Kidney capillary endothelial cell (primary cell): Measurements from ENCODE around the gene FBXO42.
"Not testable (repeated sequence)": the region's sequence is repeated elsewhere in the genome, so short reads cannot be mapped to it uniquely, and the experiment has no call there.

Experiments
- DNase-seq: peaks from one replicate; pipeline ENCODE4 v3.0.0-alpha.2; 2018; ENCODE audit warnings: low spot score

FBXO42 gene

GRCh38 chr1:16218014-16218673, 134.1 kb downstream of the FBXO42 start:
- DNase-seq = no peak

- peak; percentile 90 for DNase-seq
These were observed 135.1 kb downstream of the FBXO42 start for GRCh38 chr1:16217061-16217785.

- peak; percentile 75 for DNase-seq
These were observed 136.2 kb downstream of the FBXO42 start for GRCh38 chr1:16215882-16216753.

GRCh38 chr1:16215240-16215639, 137.0 kb downstream of the FBXO42 start:
- not testable (repeated sequence) for DNase-seq

GRCh38 chr1:16213544-16213943, 138.7 kb downstream of the FBXO42 start:
- not testable (repeated sequence) for DNase-seq

- DNase-seq = no peak
These were observed 139.3 kb downstream of the FBXO42 start for GRCh38 chr1:16213013-16213412.

- DNase-seq = no peak
These were observed 139.9 kb downstream of the FBXO42 start, which contains the start of gene ARHGEF19 for GRCh38 chr1:16212251-16212961. Gene ARHGEF19, minus strand, starts transcription at chr1:16212652. Its CDS starts 3,598 bp downstream, at chr1:16209054.

GRCh38 chr1:16211824-16212223, 140.5 kb downstream of the FBXO42 start:
- DNase-seq = no peak

GRCh38 chr1:16210581-16210980, 141.7 kb downstream of the FBXO42 start:
- no peak for DNase-seq

- DNase-seq = no peak
These were observed 142.4 kb downstream of the FBXO42 start for GRCh38 chr1:16209847-16210407.

- no peak for DNase-seq
These were observed 143.0 kb downstream of the FBXO42 start for GRCh38 chr1:16209132-16209846.

- no peak for DNase-seq
These were observed 143.9 kb downstream of the FBXO42 start for GRCh38 chr1:16208270-16208987.

- DNase-seq = no peak
These were observed 144.7 kb downstream of the FBXO42 start for GRCh38 chr1:16207318-16208269.

- peak; percentile 95 for DNase-seq
These were observed 145.5 kb downstream of the FBXO42 start for GRCh38 chr1:16206547-16207317.

GRCh38 chr1:16205891-16206546, 146.3 kb downstream of the FBXO42 start:
- DNase-seq = no peak

- no peak for DNase-seq
These were observed 147.0 kb downstream of the FBXO42 start for GRCh38 chr1:16205334-16205671.

- DNase-seq = no peak
These were observed 147.5 kb downstream of the FBXO42 start for GRCh38 chr1:16204634-16205333.
